Activated gamma-delta T cell treated with anti-CD3 and anti-CD28 coated beads, Interleukin-2, amount 50 U/mL, for 16 hours (primary cell): ENCODE data around the gene GALNT9.
"Not testable (repeated sequence)": the region's sequence is repeated elsewhere in the genome, so short reads cannot be mapped to it uniquely, and the experiment has no call there.

Experiments used
- DNase-seq: peaks from one replicate; pipeline ENCODE4 v3.0.0-alpha.2; 2020; ENCODE audit warnings: low read depth

The GALNT9 gene

GRCh38 chr12:132278401-132279183 lies 50.8 kb downstream of the GALNT9 start:
- no peak for DNase-seq

- no peak for DNase-seq
Measured at GRCh38 chr12:132277949-132278348, 51.4 kb downstream of the GALNT9 start.

DNA sequence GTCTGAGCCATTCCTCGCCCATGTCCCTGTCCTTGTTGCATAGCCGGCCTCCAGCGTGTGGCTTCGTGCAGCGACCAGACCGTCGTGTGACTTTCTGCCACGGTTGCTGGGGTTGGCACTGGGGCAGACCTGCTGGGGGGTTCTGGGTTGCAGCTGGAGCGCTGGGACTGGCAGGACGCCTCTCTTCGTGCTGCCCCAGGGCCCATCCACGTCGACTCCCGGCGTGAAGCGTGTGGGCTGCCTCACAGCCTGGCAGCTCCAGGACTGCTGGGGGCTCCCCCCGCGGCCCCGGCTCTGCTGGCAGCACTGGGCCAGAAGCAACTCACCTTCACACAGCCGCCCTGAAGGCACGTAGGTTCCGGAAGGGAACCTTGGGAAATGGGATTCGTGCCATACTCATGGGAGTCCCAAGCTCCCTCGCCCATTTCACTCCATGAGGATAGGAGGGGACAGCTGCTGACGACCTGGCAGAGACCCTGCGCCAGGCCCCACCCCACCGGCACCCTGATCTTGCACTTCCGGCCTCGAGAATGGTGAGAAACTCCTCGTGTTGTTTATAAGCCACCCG lies 51.9 kb downstream of the GALNT9 start:
- DNase-seq: no peak

GRCh38 chr12:132276827-132277373 lies 52.5 kb downstream of the GALNT9 start:
- no peak for DNase-seq

- no peak for DNase-seq
Measured at GRCh38 chr12:132276066-132276826, 53.1 kb downstream of the GALNT9 start.

- DNase-seq: no peak
Measured at GRCh38 chr12:132275631-132276030, 53.8 kb downstream of the GALNT9 start.

DNA sequence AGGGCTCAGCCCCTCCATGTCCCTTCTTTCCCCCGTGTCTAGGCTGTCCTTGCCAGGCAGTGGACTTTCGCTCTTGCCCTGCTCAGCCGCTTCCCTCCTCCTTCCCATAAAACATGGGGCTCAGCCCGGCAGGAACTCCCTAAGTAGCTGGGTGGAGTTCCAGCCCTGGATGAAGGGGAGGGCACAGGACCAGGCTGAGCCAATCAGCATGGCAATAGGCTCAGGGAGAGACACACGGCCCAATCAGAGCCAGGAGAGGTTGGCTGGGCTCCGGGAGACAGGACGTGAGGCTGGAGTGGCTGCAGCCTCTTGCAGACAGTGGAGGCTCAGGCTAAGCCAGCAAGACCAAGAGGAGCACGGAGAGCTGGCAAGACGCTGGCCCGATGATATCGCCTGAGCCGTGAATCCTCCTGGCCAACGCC lies 54.3 kb downstream of the GALNT9 start:
- no peak for DNase-seq

DNA sequence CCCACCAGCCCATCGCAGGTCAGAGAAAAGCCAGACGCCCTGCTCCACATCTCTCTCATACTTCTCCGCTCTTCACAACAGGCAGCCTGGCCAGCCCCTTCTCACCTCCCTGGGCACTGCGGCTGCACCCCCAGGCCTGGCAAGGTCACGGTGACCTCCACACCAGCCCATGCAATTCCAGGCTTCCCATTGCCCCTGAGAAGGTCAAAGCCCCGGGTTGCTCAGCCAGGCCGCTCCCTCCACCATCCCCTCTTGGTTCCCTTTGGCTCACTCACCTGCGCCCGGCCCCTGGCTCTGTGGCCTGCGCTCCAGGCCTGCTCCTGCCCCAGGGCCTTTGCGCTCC lies 55.4 kb downstream of the GALNT9 start:
- DNase-seq: no peak

DNA sequence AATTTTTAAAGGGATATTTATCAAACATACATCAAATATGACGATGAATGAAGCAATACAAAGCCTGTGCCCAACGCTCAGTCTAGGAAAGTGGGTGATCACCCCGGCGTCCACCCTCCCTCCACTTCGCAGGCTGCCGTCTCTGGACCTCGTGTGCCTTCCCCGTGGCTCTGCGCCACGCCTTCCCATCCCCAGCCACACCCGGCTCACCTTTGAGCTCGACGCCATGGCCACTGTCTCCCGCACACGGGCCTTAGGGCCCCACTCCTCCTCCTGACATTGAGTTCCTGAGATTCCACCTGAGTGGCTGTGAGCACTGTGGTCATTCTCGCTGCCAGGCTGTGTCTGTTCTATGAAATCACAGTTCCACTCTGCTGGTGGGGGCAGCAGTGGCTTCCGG lies 56.7 kb downstream of the GALNT9 start:
- no peak for DNase-seq

GRCh38 chr12:132271755-132272092 lies 57.7 kb downstream of the GALNT9 start:
- no peak for DNase-seq

DNA sequence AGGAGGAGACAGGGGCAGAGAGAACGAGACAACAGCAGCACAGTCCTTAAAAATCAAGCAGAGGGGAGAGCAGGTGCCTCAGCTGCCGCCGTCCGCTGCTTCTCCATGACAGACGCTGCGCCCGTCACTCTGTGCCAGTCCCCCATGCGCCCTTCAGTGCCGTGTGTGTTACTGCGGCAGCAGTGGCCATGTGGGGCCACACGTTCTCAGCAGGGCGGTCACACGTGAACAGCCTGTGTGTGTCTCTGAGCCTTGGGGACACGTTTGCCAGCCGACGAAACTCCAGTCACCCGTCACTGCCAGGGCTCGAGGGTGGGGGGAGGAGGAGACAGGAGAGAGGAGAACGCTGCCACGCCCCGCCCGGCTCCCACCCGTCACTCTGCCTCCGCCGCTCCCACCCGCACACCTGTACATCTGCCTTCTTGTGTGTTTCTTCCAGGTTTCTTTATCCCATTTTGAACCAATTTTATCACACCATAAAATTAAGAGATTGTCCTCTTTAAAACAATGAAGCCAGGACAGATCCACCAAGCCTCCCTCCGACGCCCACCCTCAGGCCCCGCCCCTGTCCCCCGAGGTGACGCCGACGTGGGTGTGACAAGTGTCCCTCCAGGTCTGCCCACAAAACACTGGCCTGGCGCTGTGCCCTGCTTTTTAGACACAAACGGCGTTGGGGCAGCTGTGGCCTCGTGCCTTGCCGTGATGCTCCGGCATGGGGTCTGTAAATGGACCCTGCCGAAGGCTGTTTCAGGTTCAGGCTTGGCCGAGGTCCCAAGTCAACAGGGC lies 58.2 kb downstream of the GALNT9 start:
- DNase-seq: no peak

GRCh38 chr12:132270516-132270915 lies 58.9 kb downstream of the GALNT9 start:
- DNase-seq: no peak

- DNase-seq: no peak
Measured at GRCh38 chr12:132269271-132269968, 60.0 kb downstream of the GALNT9 start.

DNA sequence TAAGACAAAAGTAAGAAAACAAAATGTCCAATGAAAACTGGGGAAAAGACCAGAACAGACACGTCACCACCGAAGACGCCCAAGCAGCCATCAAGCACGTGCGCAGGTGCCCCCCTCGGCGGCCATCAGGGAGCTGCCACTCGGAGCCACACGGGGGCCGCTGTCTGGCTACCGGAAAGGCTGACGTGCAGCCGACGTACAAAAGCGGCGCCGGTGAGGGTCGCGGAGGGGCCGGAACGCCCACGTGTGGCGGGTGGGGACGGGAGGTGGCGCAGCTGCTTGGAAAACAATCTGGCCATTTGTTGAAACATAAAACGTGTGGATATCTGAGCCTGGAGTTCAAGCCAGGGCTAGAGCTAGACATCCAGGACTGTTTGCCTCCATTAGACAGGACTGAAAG lies 60.7 kb downstream of the GALNT9 start:
- no peak for DNase-seq

DNA sequence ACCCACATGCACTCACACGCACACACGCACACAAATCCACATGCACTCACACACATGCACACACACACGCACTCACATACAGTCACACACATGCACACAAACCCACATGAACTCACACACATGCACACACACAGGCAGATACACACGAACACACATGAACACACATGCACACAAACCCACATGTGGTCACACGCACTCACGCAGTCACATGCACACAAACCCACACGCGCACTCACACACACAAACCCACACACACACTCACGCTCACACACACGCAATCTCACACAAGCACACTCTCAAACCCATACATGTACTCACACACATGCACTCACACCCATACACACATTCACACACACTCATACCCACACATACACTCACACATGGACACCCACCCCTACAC lies 61.5 kb downstream of the GALNT9 start:
- DNase-seq: no peak

- no peak for DNase-seq
Measured at GRCh38 chr12:132266802-132267201, 62.6 kb downstream of the GALNT9 start.

- no peak for DNase-seq
Measured at GRCh38 chr12:132266370-132266769, 63.0 kb downstream of the GALNT9 start.

GRCh38 chr12:132265822-132266221 lies 63.6 kb downstream of the GALNT9 start:
- DNase-seq: not testable (repeated sequence)

- no peak for DNase-seq
Measured at GRCh38 chr12:132265056-132265800, 64.2 kb downstream of the GALNT9 start.

- no peak for DNase-seq
Measured at GRCh38 chr12:132264086-132265010, 65.0 kb downstream of the GALNT9 start.
